ENCODE results near the gene PLP1.

- TF ChIP-seq EZH2 (IDR thresholded peaks at IDR 0.05; ENCODE audit: low read depth, low read length, severe bottlenecking) (no peak), RXRA (IDR thresholded peaks at IDR 0.05; ENCODE audit: insufficient read depth, low read depth, low read length) (no peak), YY1 (IDR thresholded peaks at IDR 0.05; ENCODE audit: low read depth, low read length) (no peak), JUN (IDR thresholded peaks at IDR 0.05; ENCODE audit: low read depth, low read length) (no peak), MAX (IDR thresholded peaks at IDR 0.05) (no peak), CTCF (IDR thresholded peaks at IDR 0.05; ENCODE audit: control extremely low read depth in 1 of 3, insufficient read depth in 1 of 3, low read depth in 1 of 3, low read length in 3 of 3) (no peak), POLR2AphosphoS5 (IDR thresholded peaks at IDR 0.05; ENCODE audit: low read depth, low read length) (no peak), CEBPB (IDR thresholded peaks at IDR 0.05; ENCODE audit: low read depth, low read length) (no peak)
Observed at GRCh38 chrX:103793545-103793940, 16.9 kb downstream of the PLP1 start.
